Left ventricle myocardium inferior (tissue), 1 donor: ENCODE measurements around the gene RAD21L1. TPM values are rescaled to one million over a fixed set of nuclear protein-coding genes. Genes with fewer than 3 reads are reported as not detected.

Experiments used
- DNase-seq: peaks from one replicate; pipeline ENCODE4 v3.0.0-alpha.2; 2020
- H3K27ac ChIP-seq: fragments of 200-600 bp; replicated peaks from 2 replicates; pipeline ENCODE4 v1.8.0; 2021
- H3K27me3 ChIP-seq: fragments of 200-600 bp; 2 replicates; pipeline ENCODE4 v1.8.0; 2021; ENCODE audit warnings: low read depth
- H3K36me3 ChIP-seq: fragments of 200-600 bp; 2 replicates; pipeline ENCODE4 v1.8.0; 2021
- H3K4me1 ChIP-seq: fragments of 200-600 bp; 2 replicates; pipeline ENCODE4 v1.8.0; 2021
- H3K4me3 ChIP-seq: fragments of 200-600 bp; 2 replicates; pipeline ENCODE4 v1.8.0; 2021; ENCODE audit warnings: mild to moderate bottlenecking, moderate library complexity
- H3K9me3 ChIP-seq: fragments of 200-600 bp; replicated peaks from 2 replicates; pipeline ENCODE4 v1.8.0; 2021
- CTCF ChIP-seq: fragments of 200-600 bp; IDR thresholded peaks from 2 replicates; pipeline ENCODE4 v1.8.0; 2021; ENCODE audit warnings: antibody characterized with exemption, mild to moderate bottlenecking, borderline replicate concordance
- intact Hi-C: fragments of 100-400 bp; cut with micrococcal nuclease; formaldehyde crosslinking; loops from one replicate; pipeline ENCODE4 v1.11.0; 2022
- total RNA-seq: library from RNA; stranded (reverse); fragmentation: NEBNext Ultra II Directional; extraction: Animal tissue kit (Norgen Biotek cat#: 25700); gene quantifications from one replicate; pipeline ENCODE4 v1.2.1, GENCODE V29; 2021
- donor health status: DM: no; HTN: yes; CAD: no; lungs with severe emphysema.

Gene RAD21L1
- total RNA-seq, 1 donor from 2014 or later = not detected

DNA sequence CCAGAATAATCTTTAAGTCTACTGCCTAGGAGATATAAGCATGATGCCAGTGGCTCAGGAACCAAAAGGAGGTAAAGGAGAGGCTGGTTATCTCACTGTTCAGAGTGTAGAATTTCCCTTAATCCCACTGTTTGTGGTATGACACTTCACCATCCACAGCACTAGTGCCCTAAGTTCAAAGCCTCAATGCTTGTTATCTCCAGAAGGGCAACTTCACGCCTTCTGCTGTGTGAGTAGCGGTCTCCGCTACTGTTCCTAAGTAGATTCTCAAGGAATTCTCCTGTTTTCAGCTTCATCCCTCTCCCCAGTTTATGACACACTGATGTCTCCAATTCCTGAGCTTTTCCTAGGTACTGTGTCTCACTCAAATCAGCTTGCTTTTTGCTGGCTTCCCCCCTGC, 26.6 kb downstream of the RAD21L1 start:
- no peaks in the 10 kb centered on the region for H3K9me3 ChIP-seq
- no peak overlapping the region for H3K4me3 ChIP-seq
- no peak overlapping the region for H3K27ac ChIP-seq
- H3K4me1 ChIP-seq = no peaks in the 10 kb centered on the region
- TF ChIP-seq CTCF = no peak
- H3K27me3 ChIP-seq = peaks cover 16% of the 10 kb centered on the region
- H3K36me3 ChIP-seq = no peaks in the 10 kb centered on the region
- intact Hi-C loops = no loop called here
- DNase-seq = no peak

GRCh38 chr20:1254254-1254653, 28.4 kb downstream of the RAD21L1 start:
- H3K27me3 ChIP-seq = peaks cover 26% of the 10 kb centered on the region
- no peak for DNase-seq

DNA sequence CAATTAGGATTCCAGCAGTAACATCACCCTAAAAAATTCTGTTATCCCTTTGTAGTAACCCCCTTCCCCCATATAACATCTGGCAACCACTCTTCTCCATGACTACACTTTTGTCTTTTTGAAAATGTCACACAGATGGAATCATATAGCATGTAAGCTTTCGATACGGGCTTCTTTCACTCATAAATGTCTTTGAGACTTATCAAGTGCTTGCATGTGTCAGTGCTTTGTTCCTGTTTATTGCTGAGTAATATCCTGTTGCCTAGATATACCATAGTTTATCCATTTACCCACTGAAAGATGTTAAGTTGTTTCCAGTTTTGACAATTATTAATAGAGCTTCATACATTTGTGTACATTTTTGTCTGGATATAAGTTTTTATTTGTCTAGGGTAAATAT, 29.8 kb downstream of the RAD21L1 start:
- no peaks in the 10 kb centered on the region for H3K36me3 ChIP-seq
- no peaks in the 10 kb centered on the region for H3K4me1 ChIP-seq
- intact Hi-C loops = no loop called here
- DNase-seq = no peak
- H3K4me3 ChIP-seq = no peak overlapping the region
- peaks cover 31% of the 10 kb centered on the region for H3K27me3 ChIP-seq
- TF ChIP-seq CTCF = no peak
- H3K9me3 ChIP-seq = no peaks in the 10 kb centered on the region
- H3K27ac ChIP-seq = no peak overlapping the region

More at GRCh38 chr20:1254254-1254653, 28.4 kb downstream of the RAD21L1 start:
- Histone ChIP-seq H3K4me1 (no peaks in the 10 kb centered on the region), H3K4me3 (no peak overlapping the region), H3K9me3 (no peaks in the 10 kb centered on the region), H3K27ac (no peak overlapping the region), H3K36me3 (no peaks in the 10 kb centered on the region)
- intact Hi-C loops = no loop called here
- TF ChIP-seq CTCF = no peak

DNA sequence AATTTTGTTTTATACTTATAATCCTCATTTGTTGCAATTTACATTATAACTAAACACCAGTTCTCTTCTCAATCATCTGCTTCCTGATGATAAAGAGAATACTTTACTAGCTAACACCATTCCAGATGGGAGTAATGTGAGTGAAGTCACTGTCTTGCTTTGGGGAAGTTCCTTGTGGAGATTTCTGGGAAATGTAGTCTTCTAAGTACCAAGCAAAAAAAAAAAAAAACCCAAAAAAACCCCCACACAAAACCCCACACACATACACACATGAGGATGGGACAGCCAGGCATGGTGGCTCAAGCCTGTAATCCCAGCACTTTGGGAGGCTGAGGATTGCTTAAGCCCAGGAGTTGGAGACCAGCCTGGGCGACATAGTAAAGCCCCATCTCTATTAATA, 38.0 kb downstream of the RAD21L1 start:
- Histone ChIP-seq H3K27me3 (peaks cover 17% of the 10 kb centered on the region), H3K4me3 (no peak overlapping the region), H3K36me3 (no peaks in the 10 kb centered on the region), H3K4me1 (peaks cover 34% of the 10 kb centered on the region), H3K27ac (no peak overlapping the region), H3K9me3 (no peaks in the 10 kb centered on the region)
- TF ChIP-seq CTCF = no peak
- DNase-seq = no peak
- intact Hi-C loops = no loop called here

GRCh38 chr20:1264727-1265126, 38.9 kb downstream of the RAD21L1 start:
- DNase-seq = no peak
- Histone ChIP-seq H3K36me3 (no peaks in the 10 kb centered on the region), H3K4me1 (peaks cover 37% of the 10 kb centered on the region), H3K4me3 (no peak overlapping the region), H3K27ac (no peak overlapping the region), H3K9me3 (no peaks in the 10 kb centered on the region), H3K27me3 (peaks cover 17% of the 10 kb centered on the region)
- no peak for TF ChIP-seq CTCF
- intact Hi-C loops = no loop called here
